Retinal pigment epithelial cell (primary cell): ENCODE data around the gene RXYLT1.

Source experiments
- DNase-seq: peaks from one replicate; pipeline ENCODE4 v3.0.0-alpha.2; 2010; ENCODE audit warnings: low read depth
- H3K4me3 ChIP-seq: 2 replicates; pipeline ENCODE4 v1.5.1; 2011; ENCODE audit warnings: mild to moderate bottlenecking, low read length, control low read depth, moderate library complexity
- TF ChIP-seq, protein P1 (sequence below): conservative IDR thresholded peaks from 2 replicates; pipeline ENCODE4 v1.5.1; 2011; ENCODE audit warnings: low read depth, low read length, control low read depth, inconsistent platforms

RXYLT1 gene

DNA sequence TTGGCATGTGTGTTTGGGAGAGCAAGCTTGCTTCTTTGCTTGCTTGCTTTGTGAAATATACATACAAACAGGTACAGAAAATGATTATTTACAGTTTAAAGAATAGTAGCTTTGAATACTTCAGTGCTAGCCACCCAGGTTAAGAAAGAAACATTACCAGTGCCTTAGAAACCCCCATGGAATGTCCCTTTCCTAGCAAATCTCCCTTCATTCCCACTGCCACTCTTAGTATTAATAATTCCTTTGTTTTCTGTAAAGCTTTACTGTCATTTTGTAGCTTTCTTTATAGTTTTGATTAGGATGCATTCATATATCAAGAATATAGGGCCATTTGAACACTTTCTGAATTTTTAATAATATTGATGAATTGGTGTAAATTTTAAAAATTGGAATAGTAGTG, 74.3 kb downstream of the RXYLT1 start:
- TF ChIP-seq, protein P1, sequence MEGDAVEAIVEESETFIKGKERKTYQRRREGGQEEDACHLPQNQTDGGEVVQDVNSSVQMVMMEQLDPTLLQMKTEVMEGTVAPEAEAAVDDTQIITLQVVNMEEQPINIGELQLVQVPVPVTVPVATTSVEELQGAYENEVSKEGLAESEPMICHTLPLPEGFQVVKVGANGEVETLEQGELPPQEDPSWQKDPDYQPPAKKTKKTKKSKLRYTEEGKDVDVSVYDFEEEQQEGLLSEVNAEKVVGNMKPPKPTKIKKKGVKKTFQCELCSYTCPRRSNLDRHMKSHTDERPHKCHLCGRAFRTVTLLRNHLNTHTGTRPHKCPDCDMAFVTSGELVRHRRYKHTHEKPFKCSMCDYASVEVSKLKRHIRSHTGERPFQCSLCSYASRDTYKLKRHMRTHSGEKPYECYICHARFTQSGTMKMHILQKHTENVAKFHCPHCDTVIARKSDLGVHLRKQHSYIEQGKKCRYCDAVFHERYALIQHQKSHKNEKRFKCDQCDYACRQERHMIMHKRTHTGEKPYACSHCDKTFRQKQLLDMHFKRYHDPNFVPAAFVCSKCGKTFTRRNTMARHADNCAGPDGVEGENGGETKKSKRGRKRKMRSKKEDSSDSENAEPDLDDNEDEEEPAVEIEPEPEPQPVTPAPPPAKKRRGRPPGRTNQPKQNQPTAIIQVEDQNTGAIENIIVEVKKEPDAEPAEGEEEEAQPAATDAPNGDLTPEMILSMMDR: no peak
- no peak for DNase-seq

DNA sequence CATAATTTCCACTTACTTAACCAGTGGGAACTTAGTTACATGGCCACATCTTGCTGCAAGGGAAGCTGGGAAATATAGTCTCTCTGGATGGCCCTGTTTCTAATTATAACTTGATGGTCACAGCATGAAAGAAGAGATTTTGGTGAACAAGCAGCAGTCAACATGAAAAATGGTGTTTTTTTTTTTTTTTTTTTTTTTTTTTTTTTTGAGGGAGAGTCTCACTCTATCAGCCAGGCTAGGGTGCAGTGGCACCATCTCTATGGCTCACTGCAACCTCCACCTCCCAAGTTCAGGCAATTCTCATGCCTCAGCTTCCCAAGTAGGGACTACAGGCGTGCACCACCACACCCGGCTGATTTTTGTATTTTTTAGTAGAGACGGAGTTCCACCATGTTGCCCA, 75.6 kb downstream of the RXYLT1 start:
- H3K4me3 ChIP-seq: no peak overlapping the region
- TF ChIP-seq, protein P1: no peak

More for the DNA sequence above, 74.3 kb downstream of the RXYLT1 start:
- H3K4me3 ChIP-seq: no peak overlapping the region

DNA sequence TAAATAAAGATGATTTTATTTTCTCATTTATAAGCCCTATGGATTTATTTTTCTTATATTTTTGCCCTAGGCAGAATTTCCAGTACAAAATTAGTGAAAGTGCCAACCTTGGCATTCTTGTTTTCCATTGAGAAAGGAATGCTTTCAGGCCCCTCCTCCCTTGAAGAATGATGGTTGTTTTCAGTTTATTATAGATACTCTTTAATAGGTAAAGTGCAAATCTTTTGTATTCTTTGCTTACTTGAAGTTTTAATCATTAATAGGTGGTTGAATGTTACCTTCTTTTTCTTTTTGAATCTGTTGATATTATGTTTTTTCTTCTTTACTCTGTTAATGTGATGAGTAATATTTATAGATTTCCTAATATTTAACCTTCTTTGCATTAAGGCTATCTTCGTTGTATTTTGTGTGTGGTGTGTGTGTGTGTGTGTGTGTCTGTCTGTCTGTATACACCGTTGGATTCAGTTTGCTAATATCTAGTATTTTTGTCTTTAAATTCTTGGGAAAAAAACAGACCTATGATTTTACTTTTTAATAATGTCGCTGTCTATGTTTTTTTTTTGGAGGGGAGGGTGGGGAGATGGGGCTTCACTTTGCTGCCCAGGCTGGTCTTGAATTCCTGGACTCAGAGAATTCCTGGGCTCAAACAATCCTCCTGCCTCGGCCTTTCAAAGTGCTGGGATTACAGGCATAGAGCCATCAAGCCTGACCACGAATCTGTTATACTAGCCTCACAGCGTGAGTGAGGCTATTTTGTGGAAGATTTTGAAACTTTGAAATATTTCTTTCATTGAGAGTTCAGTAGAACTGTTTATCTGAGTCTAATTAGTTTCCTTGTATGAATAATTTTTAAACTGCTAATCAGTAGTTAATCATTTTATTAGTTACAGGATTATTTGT, 78.3 kb downstream of the RXYLT1 start:
- TF ChIP-seq, protein P1: no peak
- no peak overlapping the region for H3K4me3 ChIP-seq
- DNase-seq: no peak

More for the DNA sequence above, 75.6 kb downstream of the RXYLT1 start:
- no peak for DNase-seq
